ENCODE measurements around the gene GPR146. TPM values are rescaled to one million over a fixed set of nuclear protein-coding genes. Genes with fewer than 3 reads are reported as not detected.

Gene GPR146
- polyA plus RNA-seq, 4 donors, result 1.1 to 13.4 (median 2.7) TPM

DNA sequence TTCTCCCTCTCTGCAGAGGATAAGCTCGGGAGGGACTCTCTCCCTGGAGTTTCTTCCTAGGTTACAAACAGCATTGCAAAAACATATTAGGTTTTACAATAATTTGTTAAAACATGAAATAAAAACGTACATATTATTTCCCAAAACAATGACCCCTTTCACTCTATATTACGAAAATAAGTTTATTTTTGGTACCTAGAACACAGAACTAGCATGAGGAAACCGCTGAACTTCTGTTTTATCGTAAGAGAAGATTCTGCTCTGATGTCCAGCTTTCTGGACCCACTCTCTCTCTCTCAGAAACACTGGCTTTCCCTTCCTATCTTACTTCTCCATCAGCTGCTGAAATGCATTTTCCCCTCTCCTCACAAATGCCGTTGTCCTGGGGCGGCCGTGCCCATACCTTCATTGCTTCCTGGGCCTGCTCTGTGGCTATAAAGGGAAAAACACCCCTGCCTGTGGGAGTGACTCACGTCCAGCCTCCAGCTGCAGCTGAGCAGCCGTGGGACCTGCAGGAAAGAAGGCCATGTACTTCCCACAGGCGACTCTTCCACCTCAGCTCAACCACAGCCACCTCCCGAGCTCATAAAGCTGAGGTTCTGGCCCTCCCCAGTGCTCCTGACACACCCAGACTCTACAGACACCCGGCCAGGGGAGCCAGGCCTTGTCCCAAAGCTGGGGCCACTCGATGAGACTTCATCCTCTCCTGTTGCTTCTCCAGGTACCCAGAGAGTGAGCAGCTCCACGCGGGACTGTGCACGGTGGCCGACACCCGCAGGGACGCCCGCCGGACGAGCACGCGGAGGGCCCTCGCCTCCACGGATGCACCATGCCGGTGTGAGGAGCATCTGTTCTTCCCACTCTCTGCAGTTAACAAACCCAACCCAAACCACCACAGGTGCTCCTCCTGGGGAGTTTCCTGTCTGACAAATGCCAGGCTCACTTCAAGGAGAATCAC lies 46.6 kb downstream of the GPR146 start:
- no peak overlapping the region for H3K27ac ChIP-seq (ENCODE audit: low read depth in 1 of 3, low read length in 2 of 3)
- peaks cover 0 to 27% (median 0%) of the 10 kb centered on the region in 3 donors for H3K36me3 ChIP-seq (ENCODE audit: control insufficient read depth in 3 of 3, insufficient read depth in 2 of 3, low read depth in 1 of 3, low read length in 3 of 3)
- H3K4me1 ChIP-seq (ENCODE audit: control insufficient read depth in 3 of 3, insufficient read depth in 2 of 3, low read depth in 1 of 3, low read length in 2 of 3), result peaks cover 0 to 14% (median 0%) of the 10 kb centered on the region in 3 donors
- no peaks in the 10 kb centered on the region for H3K9me3 ChIP-seq (ENCODE audit: control insufficient read depth in 2 of 2, insufficient read depth in 1 of 2, low read depth in 1 of 2, low read length in 1 of 2)
- H3K4me3 ChIP-seq (ENCODE audit: low read depth in 1 of 3, low read length in 3 of 3), result no peak overlapping the region
- DNase-seq, result no peak
- 81 to 86% (median 85%) methylated on average over 28 of the region's 28 CpGs for WGBS, 3 donors
- H3K27me3 ChIP-seq (ENCODE audit: control insufficient read depth in 3 of 3, insufficient read depth in 3 of 3, low read length in 3 of 3), result no peaks in the 10 kb centered on the region
- no peak for FAIRE-seq

DNA sequence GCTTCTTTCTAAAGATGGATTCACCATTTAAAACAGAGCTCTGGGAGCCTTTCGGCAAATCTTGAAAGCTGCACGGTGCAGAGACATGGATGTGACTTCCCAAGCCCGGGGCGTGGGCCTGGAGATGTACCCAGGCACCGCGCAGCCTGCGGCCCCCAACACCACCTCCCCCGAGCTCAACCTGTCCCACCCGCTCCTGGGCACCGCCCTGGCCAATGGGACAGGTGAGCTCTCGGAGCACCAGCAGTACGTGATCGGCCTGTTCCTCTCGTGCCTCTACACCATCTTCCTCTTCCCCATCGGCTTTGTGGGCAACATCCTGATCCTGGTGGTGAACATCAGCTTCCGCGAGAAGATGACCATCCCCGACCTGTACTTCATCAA lies 47.3 kb downstream of the GPR146 start:
- DNase-seq, result no peak
- no peak overlapping the region for H3K27ac ChIP-seq (ENCODE audit: low read depth in 1 of 3, low read length in 2 of 3)
- H3K4me3 ChIP-seq (ENCODE audit: low read depth in 1 of 3, low read length in 3 of 3), result no peak overlapping the region
- H3K27me3 ChIP-seq (ENCODE audit: control insufficient read depth in 3 of 3, insufficient read depth in 3 of 3, low read length in 3 of 3), result no peaks in the 10 kb centered on the region
- peaks cover 0 to 27% (median 0%) of the 10 kb centered on the region in 3 donors for H3K36me3 ChIP-seq (ENCODE audit: control insufficient read depth in 3 of 3, insufficient read depth in 2 of 3, low read depth in 1 of 3, low read length in 3 of 3)
- H3K9me3 ChIP-seq (ENCODE audit: control insufficient read depth in 2 of 2, insufficient read depth in 1 of 2, low read depth in 1 of 2, low read length in 1 of 2), result no peaks in the 10 kb centered on the region
- peaks cover 0 to 17% (median 0%) of the 10 kb centered on the region in 3 donors for H3K4me1 ChIP-seq (ENCODE audit: control insufficient read depth in 3 of 3, insufficient read depth in 2 of 3, low read depth in 1 of 3, low read length in 2 of 3)
- whole genome bisulfite sequencing, 3 donors, result 95 to 97% (median 96%) methylated on average over 18 of the region's 18 CpGs
- no peak for FAIRE-seq

DNA sequence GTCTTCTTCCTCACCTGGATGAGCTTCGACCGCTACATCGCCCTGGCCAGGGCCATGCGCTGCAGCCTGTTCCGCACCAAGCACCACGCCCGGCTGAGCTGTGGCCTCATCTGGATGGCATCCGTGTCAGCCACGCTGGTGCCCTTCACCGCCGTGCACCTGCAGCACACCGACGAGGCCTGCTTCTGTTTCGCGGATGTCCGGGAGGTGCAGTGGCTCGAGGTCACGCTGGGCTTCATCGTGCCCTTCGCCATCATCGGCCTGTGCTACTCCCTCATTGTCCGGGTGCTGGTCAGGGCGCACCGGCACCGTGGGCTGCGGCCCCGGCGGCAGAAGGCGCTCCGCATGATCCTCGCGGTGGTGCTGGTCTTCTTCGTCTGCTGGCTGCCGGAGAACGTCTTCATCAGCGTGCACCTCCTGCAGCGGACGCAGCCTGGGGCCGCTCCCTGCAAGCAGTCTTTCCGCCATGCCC lies 47.9 kb downstream of the GPR146 start:
- Histone ChIP-seq H3K4me3 (ENCODE audit: low read depth in 1 of 3, low read length in 3 of 3) (no peak overlapping the region), H3K9me3 (ENCODE audit: control insufficient read depth in 2 of 2, insufficient read depth in 1 of 2, low read depth in 1 of 2, low read length in 1 of 2) (no peaks in the 10 kb centered on the region), H3K36me3 (ENCODE audit: control insufficient read depth in 3 of 3, insufficient read depth in 2 of 3, low read depth in 1 of 3, low read length in 3 of 3) (peaks cover 0 to 31% (median 0%) of the 10 kb centered on the region in 3 donors), H3K4me1 (ENCODE audit: control insufficient read depth in 3 of 3, insufficient read depth in 2 of 3, low read depth in 1 of 3, low read length in 2 of 3) (peaks cover 0 to 15% (median 0%) of the 10 kb centered on the region in 3 donors), H3K27me3 (ENCODE audit: control insufficient read depth in 3 of 3, insufficient read depth in 3 of 3, low read length in 3 of 3) (no peaks in the 10 kb centered on the region), H3K27ac (ENCODE audit: low read depth in 1 of 3, low read length in 2 of 3) (no peak overlapping the region)
- 97% methylated on average over 40 of the region's 40 CpGs for WGBS, 3 donors
- DNase-seq (no peak), FAIRE-seq (no peak)

DNA sequence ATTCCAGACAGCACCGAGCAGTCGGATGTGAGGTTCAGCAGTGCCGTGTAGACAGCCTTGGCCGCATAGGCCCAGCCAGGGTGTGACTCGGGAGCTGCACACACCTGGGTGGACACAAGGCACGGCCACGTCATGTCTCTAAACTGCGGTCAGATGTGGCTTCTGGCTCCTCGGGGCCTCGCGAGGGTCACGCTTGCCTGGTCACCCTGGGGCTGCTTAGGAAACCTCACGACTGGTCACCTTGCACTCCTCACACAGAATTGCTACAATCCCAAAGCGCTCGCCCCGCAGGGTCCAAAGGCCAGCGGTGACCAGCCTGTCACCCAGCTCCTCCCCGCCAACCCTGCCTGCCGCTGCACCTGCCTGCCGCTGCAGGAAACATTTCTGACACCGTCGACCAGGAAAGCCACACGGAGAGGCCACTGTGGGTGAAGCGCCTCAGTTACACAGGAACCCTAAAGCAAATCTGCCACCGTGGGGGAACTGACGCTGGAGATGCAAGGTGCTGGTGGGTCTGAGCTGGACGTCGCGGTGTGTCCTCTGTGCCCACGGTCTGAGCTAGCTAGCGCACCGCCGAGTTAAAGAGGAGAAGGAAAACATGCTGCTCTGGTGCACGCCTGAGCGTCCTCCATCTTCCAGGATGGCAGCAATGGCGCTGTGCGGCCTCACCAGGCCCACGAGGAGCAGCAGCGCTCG lies 48.6 kb downstream of the GPR146 start:
- no peak overlapping the region for H3K4me3 ChIP-seq (ENCODE audit: low read depth in 1 of 3, low read length in 3 of 3)
- no peaks in the 10 kb centered on the region for H3K27me3 ChIP-seq (ENCODE audit: control insufficient read depth in 3 of 3, insufficient read depth in 3 of 3, low read length in 3 of 3)
- WGBS, 3 donors, result 89 to 90% (median 89%) methylated on average over 40 of the region's 40 CpGs
- H3K9me3 ChIP-seq (ENCODE audit: control insufficient read depth in 2 of 2, insufficient read depth in 1 of 2, low read depth in 1 of 2, low read length in 1 of 2), result no peaks in the 10 kb centered on the region
- H3K36me3 ChIP-seq (ENCODE audit: control insufficient read depth in 3 of 3, insufficient read depth in 2 of 3, low read depth in 1 of 3, low read length in 3 of 3), result peaks cover 0 to 35% (median 0%) of the 10 kb centered on the region in 3 donors
- peak in 1 of 2 donors; percentile 24 for DNase-seq
- no peak for FAIRE-seq
- H3K4me1 ChIP-seq (ENCODE audit: control insufficient read depth in 3 of 3, insufficient read depth in 2 of 3, low read depth in 1 of 3, low read length in 2 of 3), result peaks cover 0 to 13% (median 0%) of the 10 kb centered on the region in 3 donors
- H3K27ac ChIP-seq (ENCODE audit: low read depth in 1 of 3, low read length in 2 of 3), result no peak overlapping the region

DNA sequence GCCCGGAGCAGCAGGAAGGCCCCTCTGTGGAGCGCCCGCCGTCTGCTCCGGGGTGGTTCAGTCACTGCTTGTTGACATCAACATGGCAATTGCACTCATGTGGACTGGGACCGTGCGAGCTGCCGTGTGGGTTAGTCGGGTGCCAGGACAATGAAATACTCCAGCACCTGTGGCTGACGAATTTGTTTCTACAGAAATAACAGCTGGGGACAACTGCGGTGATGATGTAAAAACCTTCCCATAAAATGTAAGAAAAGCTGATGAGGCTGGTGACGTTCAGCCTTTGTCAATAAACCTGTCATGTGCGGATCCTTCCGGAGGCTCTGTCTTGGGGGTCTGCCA lies 49.1 kb downstream of the GPR146 start:
- Histone ChIP-seq H3K36me3 (ENCODE audit: control insufficient read depth in 3 of 3, insufficient read depth in 2 of 3, low read depth in 1 of 3, low read length in 3 of 3) (peaks cover 0 to 41% (median 0%) of the 10 kb centered on the region in 3 donors), H3K4me3 (ENCODE audit: low read depth in 1 of 3, low read length in 3 of 3) (no peak overlapping the region), H3K27ac (ENCODE audit: low read depth in 1 of 3, low read length in 2 of 3) (no peak overlapping the region), H3K4me1 (ENCODE audit: control insufficient read depth in 3 of 3, insufficient read depth in 2 of 3, low read depth in 1 of 3, low read length in 2 of 3) (peaks cover 0 to 10% (median 0%) of the 10 kb centered on the region in 3 donors), H3K9me3 (ENCODE audit: control insufficient read depth in 2 of 2, insufficient read depth in 1 of 2, low read depth in 1 of 2, low read length in 1 of 2) (no peaks in the 10 kb centered on the region), H3K27me3 (ENCODE audit: control insufficient read depth in 3 of 3, insufficient read depth in 3 of 3, low read length in 3 of 3) (no peaks in the 10 kb centered on the region)
- WGBS, 3 donors, result 85 to 96% (median 93%) methylated on average over 14 of the region's 14 CpGs
- DNase-seq, result no peak
- no peak for FAIRE-seq

DNA sequence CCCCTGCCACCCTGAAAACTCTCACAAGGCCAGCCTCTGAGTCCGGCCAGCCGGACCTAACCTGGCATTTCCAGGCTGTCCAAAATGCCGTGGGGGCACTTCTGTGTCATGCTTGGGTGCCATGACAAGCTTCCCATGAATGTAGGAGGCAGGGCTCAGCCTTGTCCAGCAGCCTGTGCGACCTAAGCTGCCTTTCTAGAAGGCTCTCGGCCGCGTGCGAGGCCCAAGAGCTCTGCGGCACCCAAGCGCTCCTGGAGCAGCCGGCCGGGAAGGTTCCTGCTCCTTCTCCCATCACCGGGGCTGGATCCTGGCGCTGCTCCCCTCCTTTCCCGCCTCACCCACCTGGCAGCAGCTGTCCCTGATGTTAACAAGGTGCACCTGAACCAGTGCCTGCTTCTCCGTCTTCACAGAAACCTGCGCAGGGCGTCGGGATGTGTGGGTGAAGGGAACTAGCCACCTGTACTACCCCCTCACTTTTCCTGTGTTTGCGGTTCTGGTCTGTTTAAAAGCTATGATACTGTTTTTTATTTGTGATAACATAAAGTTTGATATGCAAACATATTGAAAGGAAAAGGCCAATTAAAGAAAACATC lies 49.7 kb downstream of the GPR146 start:
- Histone ChIP-seq H3K4me1 (ENCODE audit: control insufficient read depth in 3 of 3, insufficient read depth in 2 of 3, low read depth in 1 of 3, low read length in 2 of 3) (peaks cover 0 to 10% (median 0%) of the 10 kb centered on the region in 3 donors), H3K27me3 (ENCODE audit: control insufficient read depth in 3 of 3, insufficient read depth in 3 of 3, low read length in 3 of 3) (no peaks in the 10 kb centered on the region), H3K9me3 (ENCODE audit: control insufficient read depth in 2 of 2, insufficient read depth in 1 of 2, low read depth in 1 of 2, low read length in 1 of 2) (no peaks in the 10 kb centered on the region), H3K36me3 (ENCODE audit: control insufficient read depth in 3 of 3, insufficient read depth in 2 of 3, low read depth in 1 of 3, low read length in 3 of 3) (peaks cover 0 to 45% (median 0%) of the 10 kb centered on the region in 3 donors), H3K27ac (ENCODE audit: low read depth in 1 of 3, low read length in 2 of 3) (no peak overlapping the region), H3K4me3 (ENCODE audit: low read depth in 1 of 3, low read length in 3 of 3) (no peak overlapping the region)
- WGBS, 3 donors, result 93 to 95% (median 93%) methylated on average over 20 of the region's 20 CpGs
- no peak for FAIRE-seq
- DNase-seq, result no peak

DNA sequence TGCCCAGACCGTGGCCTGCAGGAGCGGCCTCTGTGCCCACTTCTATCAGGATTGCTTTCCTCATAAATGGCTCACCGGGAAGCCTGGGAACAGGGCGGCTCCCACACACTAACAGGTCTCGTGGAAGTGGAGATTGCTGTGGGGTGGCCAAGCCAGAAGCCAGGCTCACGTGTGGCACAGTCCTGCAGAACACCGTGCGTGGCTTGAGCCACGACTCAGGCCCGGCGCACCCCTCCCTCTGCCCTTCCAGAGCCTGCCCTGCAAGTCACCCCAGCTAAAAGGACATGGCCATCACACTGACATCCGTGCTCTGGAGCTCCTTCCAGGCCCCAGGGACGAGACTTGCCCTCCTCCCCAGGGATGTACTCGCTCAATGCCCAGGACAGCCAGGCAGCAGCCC lies 50.5 kb downstream of the GPR146 start:
- no peak overlapping the region for H3K27ac ChIP-seq (ENCODE audit: low read depth in 1 of 3, low read length in 2 of 3)
- WGBS, 3 donors, result 88 to 93% (median 90%) methylated on average over 14 of the region's 14 CpGs
- H3K4me1 ChIP-seq (ENCODE audit: control insufficient read depth in 3 of 3, insufficient read depth in 2 of 3, low read depth in 1 of 3, low read length in 2 of 3), result peaks cover 0 to 10% (median 0%) of the 10 kb centered on the region in 3 donors
- H3K36me3 ChIP-seq (ENCODE audit: control insufficient read depth in 3 of 3, insufficient read depth in 2 of 3, low read depth in 1 of 3, low read length in 3 of 3), result peaks cover 0 to 51% (median 0%) of the 10 kb centered on the region in 3 donors
- no peaks in the 10 kb centered on the region for H3K27me3 ChIP-seq (ENCODE audit: control insufficient read depth in 3 of 3, insufficient read depth in 3 of 3, low read length in 3 of 3)
- H3K9me3 ChIP-seq (ENCODE audit: control insufficient read depth in 2 of 2, insufficient read depth in 1 of 2, low read depth in 1 of 2, low read length in 1 of 2), result no peaks in the 10 kb centered on the region
- DNase-seq, result no peak
- H3K4me3 ChIP-seq (ENCODE audit: low read depth in 1 of 3, low read length in 3 of 3), result no peak overlapping the region
- FAIRE-seq, result no peak

DNA sequence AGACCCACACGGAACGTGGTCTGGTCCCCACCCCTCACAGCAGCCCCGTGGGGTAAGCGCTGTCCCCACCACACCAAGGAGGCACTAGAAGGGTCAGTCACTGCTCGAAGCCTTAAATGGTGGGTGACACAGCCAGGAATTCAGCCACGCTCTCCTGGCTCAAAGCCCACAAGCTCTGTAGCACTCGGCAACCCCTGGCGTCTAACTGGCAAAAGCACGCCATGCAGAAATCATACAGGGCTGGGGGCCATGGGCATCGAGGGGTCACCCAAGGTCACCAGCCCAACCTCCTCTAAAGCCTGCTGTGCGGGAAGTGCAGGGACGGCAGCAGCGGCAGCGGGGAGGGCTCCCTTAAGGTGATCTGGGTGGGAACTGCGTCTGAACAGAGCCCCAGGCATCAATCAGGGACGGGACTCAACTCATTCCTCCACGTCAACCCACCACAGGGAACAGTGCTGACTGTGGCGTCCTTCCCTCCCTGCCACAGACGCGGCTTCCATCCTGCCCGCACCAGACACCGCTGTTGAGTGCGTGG lies 51.3 kb downstream of the GPR146 start:
- Histone ChIP-seq H3K4me1 (ENCODE audit: control insufficient read depth in 3 of 3, insufficient read depth in 2 of 3, low read depth in 1 of 3, low read length in 2 of 3) (peaks cover 0 to 10% (median 0%) of the 10 kb centered on the region in 3 donors), H3K4me3 (ENCODE audit: low read depth in 1 of 3, low read length in 3 of 3) (no peak overlapping the region), H3K9me3 (ENCODE audit: control insufficient read depth in 2 of 2, insufficient read depth in 1 of 2, low read depth in 1 of 2, low read length in 1 of 2) (no peaks in the 10 kb centered on the region), H3K27ac (ENCODE audit: low read depth in 1 of 3, low read length in 2 of 3) (no peak overlapping the region), H3K36me3 (ENCODE audit: control insufficient read depth in 3 of 3, insufficient read depth in 2 of 3, low read depth in 1 of 3, low read length in 3 of 3) (peaks cover 0 to 58% (median 0%) of the 10 kb centered on the region in 3 donors), H3K27me3 (ENCODE audit: control insufficient read depth in 3 of 3, insufficient read depth in 3 of 3, low read length in 3 of 3) (no peaks in the 10 kb centered on the region)
- DNase-seq, result no peak
- FAIRE-seq, result no peak
- 83 to 92% (median 92%) methylated on average over 23 of the region's 23 CpGs for WGBS, 3 donors
